Stimulated activated CD4-positive, alpha-beta T cell treated with anti-CD3 and anti-CD28 coated beads, Interleukin-4, amount 100 ng/mL, for 4 hours (primary cell): ENCODE data around the gene INHBB.

Experiments
- DNase-seq, 2 experiments: peaks; one replicate each; pipeline ENCODE4 v3.0.0-alpha.2; 2020

The INHBB gene

DNA sequence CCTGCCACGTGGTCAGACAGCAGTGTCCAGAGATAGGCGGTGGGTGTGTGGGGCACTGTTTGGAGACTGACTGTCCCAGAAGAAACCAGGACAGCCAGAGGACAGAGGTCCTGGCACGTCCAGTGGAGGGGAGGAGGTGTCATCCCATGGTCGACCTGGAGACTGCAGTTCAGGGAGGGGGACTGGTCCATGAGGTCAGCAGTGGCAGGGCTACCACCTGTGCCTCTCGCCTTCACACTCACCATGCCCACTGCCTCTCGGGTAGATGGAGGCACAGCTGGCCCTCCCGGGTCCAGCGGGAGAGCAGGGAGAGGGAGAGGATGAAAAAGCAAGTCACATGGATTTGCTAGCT lies 53.9 kb downstream of the INHBB start:
- DNase-seq = no peak

DNA sequence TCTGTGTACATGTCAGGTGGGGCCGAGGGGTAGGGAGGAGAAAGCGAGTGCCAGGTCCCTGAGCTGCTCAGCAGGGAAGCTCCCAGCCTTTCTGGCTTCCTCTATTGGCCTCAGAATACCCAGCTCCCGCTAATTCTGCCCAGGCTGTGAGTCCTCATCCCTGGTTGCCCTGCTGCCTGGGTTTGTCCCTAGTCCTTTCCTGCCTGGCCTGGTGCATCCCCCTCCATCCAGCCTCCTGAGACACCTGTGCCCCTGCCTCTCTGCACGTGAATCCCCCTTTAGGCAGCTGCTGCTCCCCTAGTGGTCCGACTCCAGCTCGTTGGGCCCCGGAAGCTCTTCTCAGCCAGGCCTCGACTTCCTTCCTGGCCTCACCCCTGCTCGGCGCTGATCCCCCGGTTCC lies 54.6 kb downstream of the INHBB start:
- no peak for DNase-seq
